NT2/D1 (cell line): ENCODE results near the gene GDNF.

Experiments used
- SUZ12 ChIP-seq: IDR thresholded peaks from 2 replicates; pipeline ENCODE4 v1.6.1; 2011; ENCODE audit not compliant: insufficient read length, insufficient read depth; ENCODE audit errors: extremely low read depth
- YY1 ChIP-seq: IDR thresholded peaks from 2 replicates; pipeline ENCODE4 v1.6.1; 2011; ENCODE audit not compliant: insufficient read length, insufficient read depth
- ZNF274 ChIP-seq: IDR thresholded peaks from 2 replicates; pipeline ENCODE4 v1.6.1; 2011; ENCODE audit warnings: mild to moderate bottlenecking, low read depth, low read length

- TF ChIP-seq SUZ12 (no peak), ZNF274 (no peak), YY1 (no peak)
These were observed at the start of gene GDNF for GRCh38 chr5:37839407-37840052.
